ENCODE data around the gene IL12RB2.

The IL12RB2 gene

DNA sequence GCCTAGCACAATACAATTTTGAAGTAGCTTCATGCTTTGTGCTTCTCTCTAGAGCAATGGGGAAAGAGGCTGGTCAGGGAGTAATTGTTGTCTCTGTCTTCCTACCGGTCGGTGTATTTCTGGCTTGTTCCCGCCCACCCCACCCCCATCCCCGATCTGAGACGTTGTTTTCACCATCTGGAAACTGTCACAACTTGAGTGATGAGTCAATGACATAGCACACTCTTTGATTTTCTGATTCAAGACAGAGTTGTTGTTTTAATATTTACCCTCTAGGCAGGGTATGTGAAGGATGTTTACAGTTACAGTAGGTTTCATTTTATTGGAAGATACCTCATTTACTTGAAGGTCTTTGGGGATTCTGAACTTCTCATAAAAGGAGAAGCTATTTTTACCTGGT, 7.0 kb downstream of the IL12RB2 start:
- TF ChIP-seq, protein P1, sequence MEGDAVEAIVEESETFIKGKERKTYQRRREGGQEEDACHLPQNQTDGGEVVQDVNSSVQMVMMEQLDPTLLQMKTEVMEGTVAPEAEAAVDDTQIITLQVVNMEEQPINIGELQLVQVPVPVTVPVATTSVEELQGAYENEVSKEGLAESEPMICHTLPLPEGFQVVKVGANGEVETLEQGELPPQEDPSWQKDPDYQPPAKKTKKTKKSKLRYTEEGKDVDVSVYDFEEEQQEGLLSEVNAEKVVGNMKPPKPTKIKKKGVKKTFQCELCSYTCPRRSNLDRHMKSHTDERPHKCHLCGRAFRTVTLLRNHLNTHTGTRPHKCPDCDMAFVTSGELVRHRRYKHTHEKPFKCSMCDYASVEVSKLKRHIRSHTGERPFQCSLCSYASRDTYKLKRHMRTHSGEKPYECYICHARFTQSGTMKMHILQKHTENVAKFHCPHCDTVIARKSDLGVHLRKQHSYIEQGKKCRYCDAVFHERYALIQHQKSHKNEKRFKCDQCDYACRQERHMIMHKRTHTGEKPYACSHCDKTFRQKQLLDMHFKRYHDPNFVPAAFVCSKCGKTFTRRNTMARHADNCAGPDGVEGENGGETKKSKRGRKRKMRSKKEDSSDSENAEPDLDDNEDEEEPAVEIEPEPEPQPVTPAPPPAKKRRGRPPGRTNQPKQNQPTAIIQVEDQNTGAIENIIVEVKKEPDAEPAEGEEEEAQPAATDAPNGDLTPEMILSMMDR (IDR thresholded peaks at IDR 0.05) = no peak

DNA sequence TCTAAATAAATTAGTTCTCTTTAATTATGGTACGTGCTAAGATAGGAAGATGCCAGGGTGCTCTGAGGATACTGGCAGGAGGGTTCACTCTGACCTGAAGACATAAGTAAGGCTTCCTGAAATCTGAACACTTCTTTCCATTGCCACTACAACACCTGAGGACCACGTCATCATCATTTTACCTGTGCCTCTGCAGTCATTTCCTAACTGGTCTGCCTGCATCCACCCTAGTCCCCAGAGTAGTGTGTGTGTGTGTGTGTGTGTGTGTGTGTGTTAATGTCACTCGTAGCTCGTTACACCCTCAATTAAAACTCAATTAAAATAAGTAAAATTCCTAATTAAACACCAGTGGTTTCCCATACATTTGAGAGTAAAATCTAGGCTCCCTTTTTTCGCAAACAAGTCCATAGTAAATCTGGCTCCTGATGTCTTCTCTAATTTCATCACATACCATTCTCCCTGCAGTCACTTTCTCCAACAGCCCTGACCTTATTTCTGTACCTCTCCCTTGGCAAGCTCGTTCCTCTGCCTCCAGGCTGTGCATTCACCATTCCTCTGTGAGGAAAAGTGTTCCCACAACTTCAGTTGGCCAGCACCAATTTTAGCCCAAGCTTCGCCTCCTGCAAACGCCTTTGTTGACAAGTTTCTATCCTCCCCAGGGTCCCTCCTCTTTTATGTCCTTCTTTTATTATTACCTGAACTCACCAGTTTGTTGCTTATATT, 8.7 kb downstream of the IL12RB2 start:
- TF ChIP-seq, protein P1 (IDR thresholded peaks at IDR 0.05) = no peak

DNA sequence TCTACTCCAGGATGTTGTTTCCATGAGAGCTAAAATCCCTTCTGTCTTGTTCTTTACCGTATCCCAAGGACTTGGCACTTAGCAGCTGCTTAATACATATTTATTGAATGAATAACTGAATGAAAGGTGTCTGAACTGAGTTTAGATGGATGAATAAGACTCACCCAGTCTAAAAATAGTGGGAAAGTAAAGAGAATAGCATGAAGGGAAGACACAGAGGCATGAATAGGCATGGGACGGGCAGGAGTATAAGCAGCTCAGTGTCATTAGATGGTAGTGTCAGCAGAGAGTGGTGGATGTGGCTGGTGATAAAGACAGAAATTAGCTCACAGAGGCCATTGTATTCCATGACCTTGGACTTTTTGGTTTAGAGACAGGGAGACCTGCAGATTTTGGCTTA, 9.2 kb downstream of the IL12RB2 start:
- TF ChIP-seq, protein P1 (IDR thresholded peaks at IDR 0.05) = no peak

DNA sequence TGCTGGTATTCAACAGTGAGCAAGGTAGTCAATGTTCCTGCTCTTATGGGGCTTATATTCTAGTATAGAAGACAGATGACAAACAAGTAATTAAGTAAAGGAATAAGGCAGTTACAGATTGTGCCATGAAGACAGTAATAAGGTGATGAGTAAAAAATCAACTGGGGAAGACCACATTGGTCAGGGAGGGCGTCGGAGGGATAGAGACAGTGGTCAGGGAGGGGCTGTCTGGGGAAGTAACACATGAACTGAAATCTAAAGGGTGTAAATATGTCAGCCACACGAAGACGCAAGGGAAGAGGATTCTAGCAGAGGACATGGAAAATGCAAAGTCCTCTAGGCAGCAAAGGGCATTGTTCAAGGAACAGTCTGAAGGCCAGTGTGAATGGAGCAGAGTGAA, 10.1 kb downstream of the IL12RB2 start:
- TF ChIP-seq, protein P1 (IDR thresholded peaks at IDR 0.05) = no peak

DNA sequence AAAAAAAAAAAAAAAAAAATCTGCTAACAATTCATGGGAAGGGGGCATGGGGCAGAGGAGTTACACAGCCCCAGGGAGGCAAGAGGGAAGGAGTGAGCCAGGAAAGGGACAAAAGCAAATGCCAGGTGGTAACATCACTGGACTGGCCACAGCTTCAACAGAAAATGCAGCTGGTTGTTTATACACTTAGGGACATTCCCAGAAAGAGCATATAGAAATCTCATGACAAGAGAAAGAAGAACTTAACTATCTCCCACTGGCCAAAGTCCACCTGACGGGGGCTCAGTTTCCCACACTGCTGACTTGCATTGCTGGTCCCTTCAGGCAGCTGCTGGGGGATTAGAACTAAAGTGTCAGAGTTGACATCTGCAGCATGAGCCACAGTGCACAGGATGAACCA, 14.8 kb downstream of the IL12RB2 start:
- TF ChIP-seq, protein P1 (IDR thresholded peaks at IDR 0.05) = no peak

DNA sequence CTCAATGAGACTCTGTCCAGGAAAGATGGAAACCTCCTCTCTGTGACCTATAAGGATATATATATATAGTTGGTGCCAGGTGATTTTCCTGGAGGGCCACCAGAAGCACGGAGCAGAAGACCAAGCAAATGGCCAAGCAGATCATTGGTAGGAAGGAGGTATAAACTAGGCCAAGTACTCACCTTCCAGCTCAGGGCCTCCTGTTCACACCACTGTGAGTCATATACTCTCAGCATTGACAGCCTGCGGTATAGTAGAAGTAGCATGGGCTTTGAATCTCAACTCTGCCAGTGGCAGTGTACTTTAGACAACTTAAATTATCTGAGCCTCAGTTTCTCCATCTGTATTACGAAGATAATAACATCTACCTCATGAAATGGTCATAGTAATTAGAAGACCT, 15.4 kb downstream of the IL12RB2 start:
- TF ChIP-seq, protein P1 (IDR thresholded peaks at IDR 0.05) = no peak

DNA sequence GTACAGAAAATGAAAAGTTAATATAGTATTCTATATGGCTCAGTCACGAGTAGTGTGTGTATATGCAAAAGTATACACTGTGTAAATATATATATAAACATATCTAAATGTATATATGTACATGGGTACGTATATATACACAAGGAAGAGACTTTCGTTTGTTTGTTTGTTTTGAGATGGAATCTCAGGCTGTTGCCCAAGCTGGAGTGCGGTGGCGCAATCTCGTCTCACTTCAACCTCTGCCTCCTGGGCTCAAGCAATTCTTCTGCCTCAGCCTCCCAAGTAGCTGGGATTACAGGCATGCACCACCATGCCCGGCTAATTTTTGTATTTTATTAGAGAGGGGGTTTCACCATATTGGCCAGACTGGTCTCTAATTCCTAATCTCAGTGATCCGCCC, 16.4 kb downstream of the IL12RB2 start:
- TF ChIP-seq, protein P1 (IDR thresholded peaks at IDR 0.05) = no peak

All from LNCAP (cell line).